Astrocyte of the cerebellum (primary cell): ENCODE data around the gene RING1.

Source experiments
- DNase-seq: peaks from one replicate; pipeline ENCODE4 v3.0.0-alpha.2; 2011; ENCODE audit warnings: low read depth
- H3K4me3 ChIP-seq: 2 replicates; pipeline ENCODE4 v1.5.1; 2011; ENCODE audit warnings: mild to moderate bottlenecking, low read depth, low read length, moderate library complexity
- CTCF ChIP-seq: IDR thresholded peaks from 2 replicates; pipeline ENCODE4 v1.5.1; 2012; ENCODE audit warnings: low read length, low read depth, moderate library complexity, mild to moderate bottlenecking; ENCODE audit errors: missing control alignments
- in situ Hi-C: cut with HindIII; loops from 2 replicates; pipeline ENCODE4 v1.10.0; 2017; ENCODE audit warnings: low sequenced_read_pairs

The RING1 gene

GRCh38 chr6:33204165-33204414 is 4.2 kb upstream of the RING1 start:
- in situ Hi-C loops: no loop called here
- no peak for TF ChIP-seq CTCF
- no peak for DNase-seq
- peak overlapping the region; percentile 72 for H3K4me3 ChIP-seq

- in situ Hi-C loops: no loop called here
- TF ChIP-seq CTCF: no peak
Measured at GRCh38 chr6:33204415-33205190, 3.7 kb upstream of the RING1 start, which contains the start of gene HSD17B8. Gene HSD17B8, plus strand, starts transcription at chr6:33204655. Its CDS starts 14 bp downstream, at chr6:33204669.

GRCh38 chr6:33205191-33206026 is 2.9 kb upstream of the RING1 start:
- TF ChIP-seq CTCF: no peak
- H3K4me3 ChIP-seq: peak overlapping the region; percentile 72
- in situ Hi-C loops: no loop called here
- DNase-seq: no peak

More at GRCh38 chr6:33204415-33205190, 3.7 kb upstream of the RING1 start, which contains the start of gene HSD17B8:
- peak; percentile 80 for DNase-seq
- H3K4me3 ChIP-seq: peak within 1 kb of the TSS; percentile 72

GRCh38 chr6:33206027-33206863 is 2.1 kb upstream of the RING1 start:
- no peak overlapping the region for H3K4me3 ChIP-seq
- TF ChIP-seq CTCF: no peak
- no peak for DNase-seq
- in situ Hi-C loops: no loop called here

GRCh38 chr6:33206864-33207551 is 1.3 kb upstream of the RING1 start:
- in situ Hi-C loops: no loop called here
- DNase-seq: no peak
- no peak for TF ChIP-seq CTCF
- H3K4me3 ChIP-seq: peak overlapping the region; percentile 74
